AG09319 (cell line): ENCODE measurements around the gene UBQLN1.

ENCODE experiments used
- DNase-seq: peaks from one replicate; pipeline ENCODE4 v3.0.0-alpha.2; 2010; ENCODE audit warnings: low read depth; ENCODE audit errors: extremely low read depth
- TF ChIP-seq, protein P1 (sequence below): IDR thresholded peaks from 2 replicates; pipeline ENCODE4 v1.5.1; 2011; ENCODE audit warnings: low read depth, mild to moderate bottlenecking, inconsistent platforms, low read length, moderate library complexity

Gene UBQLN1

DNA sequence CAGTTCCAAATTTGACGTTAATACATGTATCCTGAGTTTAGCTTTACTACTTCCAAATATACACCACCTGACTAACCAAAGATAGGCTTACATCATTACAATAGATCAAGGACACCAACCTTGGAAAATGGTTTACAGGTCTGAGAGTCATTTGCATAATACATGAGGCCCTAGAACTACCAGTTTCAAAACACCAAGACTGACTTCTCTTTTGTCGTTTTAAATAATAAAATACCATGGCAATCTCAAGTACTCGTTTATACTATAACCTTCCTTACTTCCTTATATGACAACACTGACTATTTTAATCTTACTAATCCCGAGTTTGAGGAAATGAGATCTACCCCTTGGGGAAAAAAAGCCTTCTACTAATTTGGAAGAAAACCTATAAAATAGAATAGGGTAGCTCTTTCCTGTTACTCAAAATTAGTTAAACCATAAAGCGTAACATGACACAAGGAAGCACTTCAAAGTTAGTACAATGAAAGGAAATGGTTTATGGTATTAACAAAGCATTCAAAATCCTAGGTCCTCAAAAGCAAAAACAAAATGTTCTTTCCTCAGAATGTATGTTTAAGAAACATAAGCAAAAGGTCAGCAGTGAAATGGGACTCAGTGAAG lies 42.1 kb downstream of the UBQLN1 start:
- DNase-seq, result no peak
- TF ChIP-seq, protein P1, sequence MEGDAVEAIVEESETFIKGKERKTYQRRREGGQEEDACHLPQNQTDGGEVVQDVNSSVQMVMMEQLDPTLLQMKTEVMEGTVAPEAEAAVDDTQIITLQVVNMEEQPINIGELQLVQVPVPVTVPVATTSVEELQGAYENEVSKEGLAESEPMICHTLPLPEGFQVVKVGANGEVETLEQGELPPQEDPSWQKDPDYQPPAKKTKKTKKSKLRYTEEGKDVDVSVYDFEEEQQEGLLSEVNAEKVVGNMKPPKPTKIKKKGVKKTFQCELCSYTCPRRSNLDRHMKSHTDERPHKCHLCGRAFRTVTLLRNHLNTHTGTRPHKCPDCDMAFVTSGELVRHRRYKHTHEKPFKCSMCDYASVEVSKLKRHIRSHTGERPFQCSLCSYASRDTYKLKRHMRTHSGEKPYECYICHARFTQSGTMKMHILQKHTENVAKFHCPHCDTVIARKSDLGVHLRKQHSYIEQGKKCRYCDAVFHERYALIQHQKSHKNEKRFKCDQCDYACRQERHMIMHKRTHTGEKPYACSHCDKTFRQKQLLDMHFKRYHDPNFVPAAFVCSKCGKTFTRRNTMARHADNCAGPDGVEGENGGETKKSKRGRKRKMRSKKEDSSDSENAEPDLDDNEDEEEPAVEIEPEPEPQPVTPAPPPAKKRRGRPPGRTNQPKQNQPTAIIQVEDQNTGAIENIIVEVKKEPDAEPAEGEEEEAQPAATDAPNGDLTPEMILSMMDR, result no peak

DNA sequence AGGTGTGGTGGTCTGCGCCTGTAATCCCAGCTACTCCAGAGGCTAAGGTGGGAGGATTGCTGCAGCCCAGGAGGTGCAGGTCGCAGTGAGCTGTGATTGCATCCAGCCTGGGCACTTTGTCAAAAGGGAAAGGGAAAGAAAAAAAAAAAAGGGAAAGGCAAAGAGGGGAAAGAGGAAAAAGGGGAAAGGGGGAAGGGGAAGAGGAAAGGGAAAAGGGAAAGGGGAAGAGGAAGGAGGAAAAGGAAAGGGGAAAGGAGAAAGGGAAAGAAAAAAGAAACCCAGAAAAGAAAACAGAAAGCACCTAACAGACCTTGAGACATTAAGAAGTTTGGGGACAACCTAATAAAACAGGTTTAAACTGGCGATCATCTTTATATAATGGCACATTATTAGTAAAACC lies 44.8 kb downstream of the UBQLN1 start:
- TF ChIP-seq, protein P1, result no peak
- DNase-seq, result no peak

DNA sequence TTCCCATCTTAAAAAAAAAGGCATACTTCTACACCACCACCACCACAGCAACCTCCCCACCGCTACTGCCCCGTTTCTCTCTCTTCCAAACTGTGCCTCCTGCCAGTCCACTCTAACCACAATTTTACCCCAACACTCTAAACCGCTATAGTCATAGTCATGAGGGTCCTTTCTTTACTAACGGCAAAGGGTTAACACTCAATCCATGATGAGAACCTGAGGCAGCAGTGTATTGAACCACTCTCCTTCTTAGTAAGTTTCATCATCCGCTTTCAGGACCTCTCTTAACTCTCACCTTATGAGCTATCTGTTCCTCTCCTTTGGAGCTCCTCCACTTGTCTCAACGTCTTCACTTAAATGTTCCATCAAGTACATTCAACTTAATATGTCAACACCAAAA lies 50.8 kb downstream of the UBQLN1 start:
- TF ChIP-seq, protein P1, result no peak
- DNase-seq, result no peak

DNA sequence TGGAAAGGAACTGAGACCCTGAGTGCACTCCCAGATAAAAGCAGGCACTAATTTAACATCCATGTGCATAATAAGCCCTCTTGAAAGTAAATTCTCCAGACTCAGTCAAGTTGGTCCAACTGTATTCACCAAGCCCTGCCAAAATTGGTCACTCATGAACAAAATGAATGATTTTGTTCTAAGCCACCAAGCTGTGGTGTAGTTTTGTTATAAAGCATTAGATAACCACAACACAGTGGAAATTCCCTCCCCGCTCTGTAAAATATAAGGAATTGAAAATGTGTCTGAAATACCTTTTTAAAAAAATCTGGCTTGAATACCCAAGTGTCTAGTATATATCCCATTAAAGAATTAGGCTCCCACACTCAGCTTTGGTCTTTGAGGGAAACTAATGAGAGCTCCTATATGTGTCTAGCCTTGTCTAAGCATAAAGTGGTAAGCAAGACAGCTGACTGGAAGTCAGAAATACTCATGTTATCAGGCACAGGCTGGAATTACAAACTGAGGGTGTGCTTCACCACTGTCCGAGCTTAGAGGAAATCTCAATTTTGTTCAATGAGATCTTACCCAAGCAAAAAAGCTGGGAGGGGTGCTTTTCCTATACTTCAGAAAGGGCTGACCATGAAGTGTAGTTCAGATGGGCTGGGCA lies 51.6 kb downstream of the UBQLN1 start:
- TF ChIP-seq, protein P1, result no peak
- DNase-seq, result no peak

DNA sequence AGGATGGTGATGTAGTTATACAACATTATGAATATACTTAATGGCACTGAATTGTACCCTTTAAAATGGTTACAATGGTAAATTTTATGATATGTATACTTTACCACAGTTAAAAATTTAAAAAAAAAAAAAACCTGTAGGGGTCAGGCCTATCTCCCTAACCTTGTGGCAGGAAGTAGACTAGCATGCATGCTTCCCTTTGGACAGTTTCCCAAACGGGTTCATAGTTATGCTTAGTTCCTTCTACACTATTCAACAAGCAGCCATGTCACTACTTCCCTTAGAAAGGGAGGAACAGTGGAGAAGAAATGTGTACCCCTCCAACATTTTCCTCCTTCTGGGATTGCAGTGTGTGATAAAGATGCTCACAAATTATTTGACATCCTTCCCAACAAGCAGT lies 52.3 kb downstream of the UBQLN1 start:
- TF ChIP-seq, protein P1, result no peak
- no peak for DNase-seq

DNA sequence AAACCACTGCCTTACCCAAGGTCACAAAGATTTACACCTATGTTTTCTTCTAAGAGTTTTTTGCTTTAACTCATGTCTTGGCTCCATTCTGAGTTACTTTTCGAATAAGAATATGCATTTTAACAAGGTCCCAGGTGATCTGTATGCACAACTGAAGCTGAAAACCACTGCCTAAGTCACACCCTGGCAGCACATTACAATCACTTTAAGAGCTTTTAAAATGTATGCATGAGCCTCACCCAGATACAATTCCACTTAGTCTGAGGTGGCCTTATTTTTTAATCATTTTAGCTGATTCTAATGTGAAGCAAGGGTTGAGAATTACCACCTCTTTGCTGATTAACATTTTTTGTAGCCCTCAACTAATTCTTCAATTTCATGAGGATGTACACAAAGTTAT lies 55.3 kb downstream of the UBQLN1 start:
- no peak for DNase-seq
- TF ChIP-seq, protein P1, result no peak

DNA sequence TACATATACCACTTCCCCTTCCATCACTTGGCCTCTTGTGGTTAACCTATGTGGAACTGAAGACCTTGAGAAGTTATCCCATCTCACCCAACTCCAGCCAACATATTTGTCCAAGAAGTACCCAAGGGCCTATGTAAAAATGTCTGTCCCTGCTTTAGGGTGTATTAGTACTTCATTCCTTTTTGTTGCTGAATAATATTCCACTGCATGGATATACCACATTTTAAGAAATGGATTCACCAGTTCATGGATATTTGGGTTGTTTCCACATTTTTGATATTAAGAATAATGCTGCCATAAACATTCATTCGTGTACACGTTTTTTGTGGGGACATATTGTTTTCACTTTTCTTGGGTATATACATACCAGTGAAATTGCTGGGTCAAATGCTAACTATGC lies 56.2 kb downstream of the UBQLN1 start:
- no peak for DNase-seq
- TF ChIP-seq, protein P1, result no peak
